HepG2 (cell line): Measurements from ENCODE around the gene PDGFD. TPM values are rescaled to one million over a fixed set of nuclear protein-coding genes. Genes with fewer than 3 reads are reported as not detected.

Experiments
- ATAC-seq: fragments of 200-7000 bp; cut with Tn5 transposase; 3 replicates; pipeline ENCODE4 v1.9.1; 2020; ENCODE audit warnings: mild to moderate bottlenecking, moderate library complexity
- Bru-seq: library from RNA; stranded (reverse); fragments of 400-500 nt; gene quantifications from one replicate; lab custom pipeline; 2021; lab: Mats Ljungman, UMichigan
- BruChase-seq, 2 experiments: library from RNA; stranded (reverse); fragments of 400-500 nt; gene quantifications; one replicate each; lab custom pipeline; 2021; lab: Mats Ljungman, UMichigan
- BruUV-seq: library from RNA; stranded (reverse); fragments of 400-500 nt; replicated peaks from 2 replicates; lab custom pipeline; 2021; lab: Mats Ljungman, UMichigan
- CTCF ChIA-PET: fragments of 300-600 bp; formaldehyde crosslinking; extraction: SDS; loops from one replicate; lab custom pipeline; 2021; ENCODE audit warnings: low total read pairs, inconsistent platforms, low intra/inter-chr PET ratio; lab: Yijun Ruan, JAX
- POLR2A ChIA-PET: fragments of 350-600 bp; sonication (Branson Sonifier 250); formaldehyde crosslinking; loops from one replicate; lab custom pipeline; 2020; ENCODE audit warnings: antibody characterized with exemption, inconsistent platforms; lab: Yijun Ruan, JAX
- DNase-seq: peaks from one replicate; pipeline ENCODE4 v3.0.0-alpha.2; 2015; ENCODE audit warnings: low spot score
- FAIRE-seq: peaks from 3 replicates; lab custom pipeline; 2011; peaks lifted over from hg19 to GRCh38; lab: Jason Lieb, UNC
- H2AFZ ChIP-seq: one replicate; pipeline ENCODE4 v1.6.1; 2011; ENCODE audit warnings: low read length, inconsistent platforms
- H3K27ac ChIP-seq: fragments of 300-600 bp; 3 replicates; pipeline ENCODE4 v1.8.0; 2011; ENCODE audit warnings: mixed run types, mild to moderate bottlenecking, mixed read lengths, low read length, inconsistent platforms; ENCODE audit not compliant: insufficient read depth; ENCODE audit errors: extremely low read length
- H3K27me3 ChIP-seq, 2 experiments: fragments of 200-600 bp in 1 of 2; 2 replicates in 1 of 2; 3 replicates in 1 of 2; pipeline versions ENCODE4 v1.6.0 to v1.8.0; 2011; ENCODE audit warnings: low read length in 2 of 2, mild to moderate bottlenecking in 2 of 2, moderate library complexity in 2 of 2, inconsistent platforms in 1 of 2; ENCODE audit not compliant: insufficient read depth in 2 of 2, control insufficient read depth in 1 of 2
- H3K36me3 ChIP-seq, 2 experiments: fragments of 200-600 bp in 1 of 2; replicated peaks in 1 of 2; 2 replicates in 1 of 2; 3 replicates in 1 of 2; pipeline versions ENCODE4 v1.5.1 to v1.8.0; 2011; ENCODE audit warnings: low read length in 2 of 2, inconsistent platforms in 1 of 2; ENCODE audit not compliant: insufficient read depth in 2 of 2, control insufficient read depth in 1 of 2
- H3K4me1 ChIP-seq: 2 replicates; pipeline ENCODE4 v1.5.1; 2012; ENCODE audit warnings: low read length, inconsistent platforms; ENCODE audit not compliant: insufficient read depth
- H3K4me2 ChIP-seq: 2 replicates; pipeline ENCODE4 v1.6.0; 2011; ENCODE audit warnings: low read depth, low read length, inconsistent platforms
- H3K4me3 ChIP-seq, 3 experiments: fragments of 200-600 bp in 1 of 3; sonication (generic), shearing (Covaris generic) in 1 of 3; replicated peaks in 1 of 3; 2 replicates each; pipeline ENCODE4 v1.5.1; 2011 to 2016; ENCODE audit warnings: low read length in 3 of 3, inconsistent platforms in 2 of 3, low read depth in 2 of 3, mild to moderate bottlenecking in 2 of 3, control low read depth in 1 of 3, mixed read lengths in 1 of 3; ENCODE audit not compliant: insufficient read depth in 1 of 3
- H3K79me2 ChIP-seq: one replicate; pipeline ENCODE4 v1.6.1; 2011; ENCODE audit warnings: low read length, inconsistent platforms; ENCODE audit not compliant: insufficient read depth
- H3K9ac ChIP-seq: 2 replicates; pipeline ENCODE4 v1.6.0; 2011; ENCODE audit warnings: mild to moderate bottlenecking, low read depth, low read length, inconsistent platforms; ENCODE audit not compliant: insufficient read depth
- H3K9me3 ChIP-seq: 2 replicates; pipeline ENCODE4 v1.5.1; 2012; ENCODE audit warnings: mild to moderate bottlenecking, low read length
- H4K20me1 ChIP-seq: 2 replicates; pipeline ENCODE4 v1.6.0; 2011; ENCODE audit warnings: inconsistent platforms, mild to moderate bottlenecking, low read length, moderate library complexity; ENCODE audit not compliant: insufficient read depth
- ASH2L ChIP-seq: fragments of 300-600, 200-600 bp; sonication (generic); IDR thresholded peaks from 2 replicates; pipeline ENCODE4 v1.7.0; 2017; ENCODE audit warnings: low read depth, mild to moderate bottlenecking, moderate library complexity, mixed read lengths, low read length; ENCODE audit not compliant: insufficient read length
- MAZ ChIP-seq, 2 experiments: sonication (generic) in 1 of 2; formaldehyde crosslinking in 1 of 2; IDR thresholded peaks; 2 replicates each; pipeline versions ENCODE4 v1.5.0 to v1.6.1; 2012 to 2020; ENCODE audit warnings: low read depth in 2 of 2, mild to moderate bottlenecking in 2 of 2, borderline replicate concordance in 1 of 2, improper control_type of control experiment in 1 of 2, low read length in 1 of 2, missing genetic modification reagents in 1 of 2, moderate library complexity in 1 of 2
- MLXIP ChIP-seq: sonication (generic); formaldehyde crosslinking; IDR thresholded peaks from 2 replicates; pipeline ENCODE4 v1.9.0; 2021; ENCODE audit warnings: missing genetic modification reagents, borderline replicate concordance
- NFATC3 ChIP-seq: sonication (generic); formaldehyde crosslinking; IDR thresholded peaks from 2 replicates; pipeline ENCODE4 v1.5.1; 2020; ENCODE audit warnings: mild to moderate bottlenecking, missing genetic modification reagents
- NFE2L2 ChIP-seq: fragments of 150-350 bp; IDR thresholded peaks from 2 replicates; pipeline ENCODE4 v1.6.1; 2014; ENCODE audit warnings: low read length
- NFKB2 ChIP-seq: sonication (generic); formaldehyde crosslinking; IDR thresholded peaks from 2 replicates; pipeline ENCODE4 v1.4.0; 2020; ENCODE audit warnings: missing genetic modification reagents, borderline replicate concordance
- POLR2G ChIP-seq: fragments of 200-400 bp; formaldehyde crosslinking; IDR thresholded peaks from 2 replicates; pipeline ENCODE4 v1.6.1; 2018; ENCODE audit warnings: mild to moderate bottlenecking, low read depth, low read length, moderate library complexity
- SALL2 ChIP-seq: sonication (generic); formaldehyde crosslinking; IDR thresholded peaks from 2 replicates; pipeline ENCODE4 v1.8.1; 2023; ENCODE audit warnings: mild to moderate bottlenecking, missing genetic modification reagents, inconsistent platforms
- SMARCE1 ChIP-seq: fragments of 450-650 bp; IDR thresholded peaks from 2 replicates; pipeline ENCODE4 v1.6.1; 2017; ENCODE audit warnings: borderline replicate concordance
- TCF12 ChIP-seq, 2 experiments: fragments of 450-650 bp in 1 of 2; sonication (generic) in 1 of 2; formaldehyde crosslinking in 1 of 2; IDR thresholded peaks; 2 replicates each; pipeline versions ENCODE4 v1.6.1 to v1.8.0; 2017 to 2022; ENCODE audit warnings: antibody characterized with exemption in 1 of 2, mild to moderate bottlenecking in 1 of 2, missing genetic modification reagents in 1 of 2, moderate library complexity in 1 of 2
- ZBTB33 ChIP-seq: sonication (generic); formaldehyde crosslinking; IDR thresholded peaks from 2 replicates; pipeline ENCODE4 v1.4.0; 2020; ENCODE audit warnings: missing genetic modification reagents
- ZNF446 ChIP-seq: sonication (generic); formaldehyde crosslinking; IDR thresholded peaks from 2 replicates; pipeline ENCODE4 v1.5.0; 2020; ENCODE audit warnings: mild to moderate bottlenecking, missing genetic modification reagents
- ZNF703 ChIP-seq: sonication (generic); formaldehyde crosslinking; IDR thresholded peaks from 2 replicates; pipeline ENCODE4 v1.5.1; 2020; ENCODE audit warnings: missing genetic modification reagents, mild to moderate bottlenecking, moderate library complexity, borderline replicate concordance
- WGBS: methylation state at CpG from one replicate; pipeline ENCODE4 v1.1.6; 2017; ENCODE audit warnings: low lambda C conversion rate; 5-methylcytosine and 5-hydroxymethylcytosine counted together
- in situ Hi-C: cut with HindIII; loops from 2 replicates; pipeline ENCODE4 v1.10.0; 2017; ENCODE audit warnings: low pct_unique_long_range_greater_than_20kb; ENCODE audit not compliant: extremely low pct_ligation_motif_present
- intact Hi-C: fragments of 100-400 bp; cut with micrococcal nuclease; formaldehyde crosslinking; loops from one replicate; pipeline ENCODE4 v1.10.0; 2022; ENCODE audit not compliant: unreplicated experiment
- long read RNA-seq, 2 experiments: library from RNA in 1 of 2; library from polyadenylated mRNA in 1 of 2; stranded (forward) in 1 of 2; unstranded in 1 of 2; transcript quantifications; one replicate each; pipeline ENCODE4 v2.0.0, GENCODE V29; 2019 to 2022
- polyA minus RNA-seq, 3 experiments: library from RNA; depleted of rRNA, polyadenylated mRNA; stranded (reverse); fragments of >200 nt; gene quantifications; 2 replicates each; pipeline ENCODE4 v1.2.3, GENCODE V29; 2011; ENCODE audit warnings: low replicate concordance in 1 of 3
- polyA plus RNA-seq, 8 experiments: library from polyadenylated mRNA; depleted of rRNA in 3 of 8; stranded (reverse) in 7 of 8; unstranded in 1 of 8; fragments of >200 nt; fragmentation: Illumina TruSeq in 4 of 8; extraction: Trizol in 4 of 8; gene quantifications; 2 replicates each; pipeline versions ENCODE4 v1.2.1 to v1.2.3, GENCODE V29; 2011 to 2016; ENCODE audit warnings: low read depth in 4 of 8, missing spikeins in 1 of 8, mixed read lengths in 1 of 8; ENCODE audit not compliant: insufficient read depth in 1 of 8
- total RNA-seq, 5 experiments: library from RNA; depleted of rRNA; stranded (reverse); fragments of >200 nt; fragmentation: Illumina TruSeq; extraction: Trizol; gene quantifications; 2 replicates each; pipeline ENCODE4 v1.2.3, GENCODE V29; 2016; ENCODE audit warnings: low read depth in 1 of 5

The PDGFD gene
- total RNA-seq (2016; rRNA removed; fragmentation: Illumina TruSeq; extraction: Trizol) (0.22 and 0.29 TPM in 2 replicates), polyA plus RNA-seq (2011; rRNA removed) (0.03 and 0.09 TPM in 2 replicates), polyA minus RNA-seq (2011; rRNA and poly(A)+ RNA removed; ENCODE audit: low replicate concordance) (0.04 TPM in 1 of 2 replicates, not detected in the other), Bru-seq, nascent RNA (percentile 16 among the genes with signal in this experiment), BruChase-seq, experiment 1, labeled RNA remaining after a 6-hour chase (percentile 11 among the genes with signal in this experiment), BruChase-seq, experiment 2, labeled RNA remaining after a 2-hour chase (percentile 20 among the genes with signal in this experiment)
- 0.10 and 0.26 TPM in 2 replicates for total RNA-seq (2016; cell fraction: cytosol; rRNA removed; fragmentation: Illumina TruSeq; extraction: Trizol; ENCODE audit: low read depth)
- 0.25 and 0.26 TPM in 2 replicates for total RNA-seq (2016; cell fraction: insoluble cytoplasmic fraction; rRNA removed; fragmentation: Illumina TruSeq; extraction: Trizol)
- total RNA-seq (2016; cell fraction: membrane; rRNA removed; fragmentation: Illumina TruSeq; extraction: Trizol): 0.19 and 0.31 TPM in 2 replicates
- 0.31 and 0.34 TPM in 2 replicates for total RNA-seq (2016; cell fraction: nucleus; rRNA removed; fragmentation: Illumina TruSeq; extraction: Trizol)
- 0.04 and 0.07 TPM in 2 replicates for polyA plus RNA-seq (2011; cell fraction: cytosol; rRNA removed)
- 0.05 TPM in 2 replicates for polyA plus RNA-seq (2011; cell fraction: nucleus; rRNA removed)
- not detected in 2 replicates for polyA plus RNA-seq (2012)
- 0.05 and 0.08 TPM in 2 replicates for polyA plus RNA-seq (2016; cell fraction: cytosol; fragmentation: Illumina TruSeq; extraction: Trizol; ENCODE audit: low read depth)
- polyA plus RNA-seq (2016; cell fraction: insoluble cytoplasmic fraction; fragmentation: Illumina TruSeq; extraction: Trizol; ENCODE audit: low read depth): 0.19 and 0.33 TPM in 2 replicates
- polyA plus RNA-seq (2016; cell fraction: membrane; fragmentation: Illumina TruSeq; extraction: Trizol; ENCODE audit: low read depth): 0.07 and 0.25 TPM in 2 replicates
- polyA plus RNA-seq (2016; cell fraction: nucleus; fragmentation: Illumina TruSeq; extraction: Trizol; ENCODE audit: insufficient read depth, low read depth): 0.23 and 0.39 TPM in 2 replicates
- not detected in 2 replicates for polyA minus RNA-seq (2011; cell fraction: cytosol; rRNA and poly(A)+ RNA removed)
- 0.12 and 0.39 TPM in 2 replicates for polyA minus RNA-seq (2011; cell fraction: nucleus; rRNA and poly(A)+ RNA removed)
- long read RNA-seq, experiment 1: 0 reads
- long read RNA-seq, experiment 2, partial matches to known transcripts: 0 of 1 reads
- long read RNA-seq, experiment 2, other reads (novel, unspliced or antisense): 1 of 1 reads

- H3K4me3 ChIP-seq: peak within 1 kb of the TSS; percentile 49 to 70 (median 55); a peak in 5 of 6 replicates
- BruUV-seq: no TSS peak
- H4K20me1 ChIP-seq: no peaks in the 10 kb centered on the region
- DNase-seq: peak; percentile 54
- WGBS: 0% methylated on average over 2 of the region's 37 CpGs
- no peak within 1 kb of the TSS for H3K27ac ChIP-seq
- no peaks in the 10 kb centered on the region for H3K9me3 ChIP-seq
- intact Hi-C loops: no loop called here
- peaks cover 5% of the 10 kb centered on the region; the same call in 1 of the 2 replicates for H3K4me1 ChIP-seq
- no peaks in the 10 kb centered on the region for H3K36me3 ChIP-seq
- ChIA-PET CTCF (no interaction called here), POLR2A (no interaction called here)
- peak within 1 kb of the TSS; percentile 56 for H2AFZ ChIP-seq
- peak within 1 kb of the TSS; percentile 74 for H3K4me2 ChIP-seq
- no peaks in the 10 kb centered on the region for H3K79me2 ChIP-seq
- ATAC-seq: peak; percentile 99
- in situ Hi-C loops: no loop called here
- no peak within 1 kb of the TSS for H3K9ac ChIP-seq
- H3K27me3 ChIP-seq: peaks cover 0 to 2% of the 10 kb centered on the region in 2 experiments; a peak in 1 of 5 replicates
- FAIRE-seq: no peak
- no peak for TF ChIP-seq SALL2 (CRISPR knock-in tag)
- no peak for TF ChIP-seq MAZ (IDR thresholded peaks at IDR 0.05; ENCODE audit: borderline replicate concordance, low read depth, low read length)
- TF ChIP-seq MAZ (CRISPR knock-in tag; IDR thresholded peaks at IDR 0.05; ENCODE audit: low read depth): no peak
- no peak for TF ChIP-seq SMARCE1
- TF ChIP-seq NFE2L2: no peak
- no peak for TF ChIP-seq NFATC3 (CRISPR knock-in tag)
- TF ChIP-seq ZNF446 (CRISPR knock-in tag): no peak
- TF ChIP-seq TCF12 (IDR thresholded peaks at IDR 0.05): no peak
- no peak for TF ChIP-seq TCF12 (CRISPR knock-in tag; IDR thresholded peaks at IDR 0.05)
- TF ChIP-seq ASH2L: no peak
- no peak for TF ChIP-seq ZBTB33 (CRISPR knock-in tag)
- TF ChIP-seq ZNF703 (CRISPR knock-in tag): no peak
- no peak for TF ChIP-seq POLR2G
- TF ChIP-seq MLXIP (CRISPR knock-in tag): no peak
- TF ChIP-seq NFKB2 (CRISPR knock-in tag): no peak
These were observed at the start of gene PDGFD for GRCh38 chr11:104164028-104164520. PDGFD (minus strand) TSS chr11:104164147.
